GM23338 (cell line): ENCODE results near the gene ANKHD1. TPM values are rescaled to one million over a fixed set of nuclear protein-coding genes. Genes with fewer than 3 reads are reported as not detected.

ENCODE experiments used
- ATAC-seq: fragments of 200-7000 bp; cut with Tn5 transposase; 3 replicates; pipeline ENCODE4 v1.9.1; 2020
- DNase-seq: peaks from one replicate; pipeline ENCODE4 v3.0.0-alpha.2; 2015; ENCODE audit warnings: low spot score
- H2AFZ ChIP-seq: fragments of 200-600 bp; sonication (generic); 2 replicates; pipeline ENCODE4 v1.8.0; 2016; ENCODE audit warnings: antibody characterized with exemption, mild to moderate bottlenecking, moderate library complexity
- H3F3A ChIP-seq: fragments of 200-600 bp; sonication (generic); replicated peaks from 2 replicates; pipeline ENCODE4 v1.8.0; 2017; ENCODE audit warnings: antibody characterized with exemption, mixed run types, low read depth
- H3K27ac ChIP-seq: fragments of 200-600 bp; sonication (generic); 2 replicates; pipeline ENCODE4 v1.6.1; 2016; ENCODE audit warnings: low read depth
- H3K27me3 ChIP-seq: fragments of 200-600 bp; sonication (generic); 2 replicates; pipeline ENCODE4 v1.8.0; 2016; ENCODE audit warnings: mild to moderate bottlenecking, mixed run types, moderate library complexity; ENCODE audit not compliant: insufficient read depth
- H3K36me3 ChIP-seq: fragments of 200-600 bp; sonication (generic); 2 replicates; pipeline ENCODE4 v1.8.0; 2016; ENCODE audit warnings: mild to moderate bottlenecking; ENCODE audit not compliant: insufficient read depth
- H3K4me1 ChIP-seq: fragments of 200-600 bp; sonication (generic); 2 replicates; pipeline ENCODE4 v1.8.0; 2016; ENCODE audit warnings: mild to moderate bottlenecking, moderate library complexity; ENCODE audit not compliant: insufficient read depth
- H3K4me2 ChIP-seq: fragments of 200-600 bp; sonication (generic); 2 replicates; pipeline ENCODE4 v1.7.1; 2017; ENCODE audit warnings: mixed run types
- H3K4me3 ChIP-seq: fragments of 200-600 bp; sonication (generic); 2 replicates; pipeline ENCODE4 v1.6.1; 2016; ENCODE audit warnings: mixed run types
- H3K79me2 ChIP-seq: fragments of 200-600 bp; sonication (generic); replicated peaks from 2 replicates; pipeline ENCODE4 v1.8.0; 2017; ENCODE audit warnings: mild to moderate bottlenecking; ENCODE audit not compliant: insufficient read depth
- H3K9me2 ChIP-seq: fragments of 200-600 bp; sonication (generic); 2 replicates; pipeline ENCODE4 v1.8.0; 2017; ENCODE audit not compliant: insufficient read depth
- H4K20me1 ChIP-seq: fragments of 200-600 bp; sonication (generic); replicated peaks from 2 replicates; pipeline ENCODE4 v1.8.0; 2017; ENCODE audit warnings: mild to moderate bottlenecking; ENCODE audit not compliant: insufficient read depth
- H3K27ac Mint-ChIP-seq: 2 replicates; pipeline ENCODE4 v1.8.0; 2020; ENCODE audit warnings: inconsistent platforms, mild to moderate bottlenecking, moderate library complexity, mixed read lengths
- H3K27me3 Mint-ChIP-seq: 3 replicates; pipeline ENCODE4 v1.8.0; 2022; ENCODE audit warnings: low read depth, mild to moderate bottlenecking, moderate library complexity, mixed read lengths, inconsistent platforms; ENCODE audit not compliant: insufficient read depth, poor library complexity
- H3K36me3 Mint-ChIP-seq: 3 replicates; pipeline ENCODE4 v1.8.0; 2021; ENCODE audit warnings: low read depth, mild to moderate bottlenecking, inconsistent platforms, moderate library complexity, mixed read lengths
- H3K4me1 Mint-ChIP-seq: 3 replicates; pipeline ENCODE4 v1.8.0; 2020; ENCODE audit warnings: mild to moderate bottlenecking, inconsistent platforms, mixed read lengths
- H3K4me3 Mint-ChIP-seq: 3 replicates; pipeline ENCODE4 v1.8.0; 2021; ENCODE audit warnings: moderate library complexity, mild to moderate bottlenecking, inconsistent platforms, mixed read lengths
- H3K9me3 Mint-ChIP-seq: 3 replicates; pipeline ENCODE4 v1.8.0; 2020; ENCODE audit warnings: moderate library complexity, mild to moderate bottlenecking, inconsistent platforms, mixed read lengths
- CREB1 ChIP-seq: fragments of 250-450 bp; sonication (Bioruptor Pico); IDR thresholded peaks from 2 replicates; pipeline ENCODE4 v1.5.0; 2020; ENCODE audit warnings: low read depth, mild to moderate bottlenecking, moderate library complexity
- EZH2 ChIP-seq: fragments of 200-600 bp; sonication (generic); IDR thresholded peaks from one replicate; pipeline ENCODE4 v1.8.0; 2017; ENCODE audit warnings: antibody characterized with exemption, mild to moderate bottlenecking, low read depth; ENCODE audit not compliant: unreplicated experiment
- EZH2phosphoT487 ChIP-seq: fragments of 200-600 bp; sonication (generic); IDR thresholded peaks from one replicate; pipeline ENCODE4 v1.8.1; 2018; ENCODE audit warnings: antibody characterized with exemption; ENCODE audit not compliant: unreplicated experiment
- JUNB ChIP-seq: IDR thresholded peaks from one replicate; pipeline ENCODE4 v1.6.1; 2016; ENCODE audit warnings: antibody characterized with exemption; ENCODE audit not compliant: unreplicated experiment
- NANOG ChIP-seq: IDR thresholded peaks from 2 replicates; pipeline ENCODE4 v1.6.1; 2016; ENCODE audit warnings: antibody characterized with exemption, borderline replicate concordance
- POLR2AphosphoS5 ChIP-seq: IDR thresholded peaks from 2 replicates; pipeline ENCODE4 v1.6.1; 2016; ENCODE audit warnings: antibody characterized with exemption, low read depth
- STAT1 ChIP-seq: IDR thresholded peaks from one replicate; pipeline ENCODE4 v1.6.1; 2016; ENCODE audit warnings: antibody characterized with exemption; ENCODE audit not compliant: unreplicated experiment
- ZNF114 ChIP-seq: fragments of 250-450 bp; sonication (Bioruptor Pico); IDR thresholded peaks from 2 replicates; pipeline ENCODE4 v1.5.0; 2020; ENCODE audit warnings: mild to moderate bottlenecking, moderate library complexity
- ZNF331 ChIP-seq: fragments of 250-450 bp; sonication (Bioruptor Pico); IDR thresholded peaks from 2 replicates; pipeline ENCODE4 v1.5.0; 2020; ENCODE audit warnings: low read depth, mild to moderate bottlenecking, moderate library complexity
- polyA plus RNA-seq: library from polyadenylated mRNA; unstranded; fragments of >200 nt; fragmentation: Nextera tagmentation; extraction: Ambion mirVana; gene quantifications from 2 replicates; pipeline ENCODE4 v1.2.1, GENCODE V29; 2016
- total RNA-seq: library from RNA; depleted of rRNA; stranded (reverse); fragments of >200 nt; shearing (Covaris generic); gene quantifications from 2 replicates; pipeline ENCODE4 v1.2.3, GENCODE V29; 2014
- TF ChIP-seq, protein P1 (sequence below), 2 experiments: fragments of 200-600 bp in 1 of 2; sonication (generic) in 1 of 2; conservative IDR thresholded peaks; 2 replicates each; pipeline versions ENCODE4 v1.5.1 to v1.6.1; 2016 to 2017; ENCODE audit warnings: antibody characterized with exemption in 2 of 2, low read depth in 2 of 2, mild to moderate bottlenecking in 2 of 2, moderate library complexity in 1 of 2
- TF ChIP-seq, protein P2 (sequence below): fragments of 250-450 bp; sonication (Bioruptor Pico); IDR thresholded peaks from 2 replicates; pipeline ENCODE4 v1.5.0; 2020; ENCODE audit warnings: mild to moderate bottlenecking, moderate library complexity
- TF ChIP-seq, protein P3 (sequence below): IDR thresholded peaks from 2 replicates; pipeline ENCODE4 v1.6.1; 2016; ENCODE audit warnings: antibody characterized with exemption
- TF ChIP-seq, protein P4 (sequence below): IDR thresholded peaks from one replicate; pipeline ENCODE4 v1.6.1; 2018; ENCODE audit warnings: antibody characterized with exemption; ENCODE audit not compliant: unreplicated experiment

The ANKHD1 gene
- total and polyA plus RNA-seq, 2 experiments from 2014 or later, result 73.0 to 119 TPM

DNA sequence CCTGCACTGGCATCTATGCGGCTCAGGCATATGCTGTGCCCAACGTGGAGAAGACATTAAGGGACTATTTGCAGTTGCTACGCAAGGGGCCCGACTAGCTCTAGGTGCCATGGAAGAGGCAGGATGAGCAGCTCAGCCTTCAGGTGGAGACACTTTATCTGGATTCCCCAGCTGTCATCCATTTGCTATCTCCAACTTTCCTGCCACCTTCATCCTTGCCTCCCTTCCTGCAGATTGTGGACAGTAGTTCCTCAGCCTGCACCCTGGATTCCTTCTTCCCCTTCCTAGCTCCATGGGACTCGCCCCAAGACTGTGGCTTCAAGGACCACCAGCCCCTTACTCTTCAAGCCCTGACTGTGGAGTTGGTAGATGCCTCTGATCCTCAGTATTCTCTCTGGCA is 165.0 kb downstream of the ANKHD1 start:
- no peaks in the 10 kb centered on the region for H3F3A ChIP-seq
- ATAC-seq (no peak), DNase-seq (no peak)
- H3K79me2 ChIP-seq, result peaks cover 11% of the 10 kb centered on the region
- H3K36me3 ChIP-seq, result no peaks in the 10 kb centered on the region
- H2AFZ ChIP-seq, result no peak overlapping the region
- Mint-ChIP-seq H3K27me3 (peaks cover 16% of the 10 kb centered on the region), H3K27ac (no peak overlapping the region), H3K9me3 (no peaks in the 10 kb centered on the region; the same call in 2 of the 3 replicates), H3K4me3 (no peak overlapping the region), H3K4me1 (peaks cover 5% of the 10 kb centered on the region; the same call in 2 of the 3 replicates), H3K36me3 (peaks cover 26% of the 10 kb centered on the region)
- peaks cover 5% of the 10 kb centered on the region; the same call in 1 of the 2 replicates for H3K4me1 ChIP-seq
- TF ChIP-seq, protein P1, sequence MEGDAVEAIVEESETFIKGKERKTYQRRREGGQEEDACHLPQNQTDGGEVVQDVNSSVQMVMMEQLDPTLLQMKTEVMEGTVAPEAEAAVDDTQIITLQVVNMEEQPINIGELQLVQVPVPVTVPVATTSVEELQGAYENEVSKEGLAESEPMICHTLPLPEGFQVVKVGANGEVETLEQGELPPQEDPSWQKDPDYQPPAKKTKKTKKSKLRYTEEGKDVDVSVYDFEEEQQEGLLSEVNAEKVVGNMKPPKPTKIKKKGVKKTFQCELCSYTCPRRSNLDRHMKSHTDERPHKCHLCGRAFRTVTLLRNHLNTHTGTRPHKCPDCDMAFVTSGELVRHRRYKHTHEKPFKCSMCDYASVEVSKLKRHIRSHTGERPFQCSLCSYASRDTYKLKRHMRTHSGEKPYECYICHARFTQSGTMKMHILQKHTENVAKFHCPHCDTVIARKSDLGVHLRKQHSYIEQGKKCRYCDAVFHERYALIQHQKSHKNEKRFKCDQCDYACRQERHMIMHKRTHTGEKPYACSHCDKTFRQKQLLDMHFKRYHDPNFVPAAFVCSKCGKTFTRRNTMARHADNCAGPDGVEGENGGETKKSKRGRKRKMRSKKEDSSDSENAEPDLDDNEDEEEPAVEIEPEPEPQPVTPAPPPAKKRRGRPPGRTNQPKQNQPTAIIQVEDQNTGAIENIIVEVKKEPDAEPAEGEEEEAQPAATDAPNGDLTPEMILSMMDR (conservative IDR thresholded peaks at IDR 0.05; ENCODE audit: low read depth in 2 of 2), result no peak
- TF ChIP-seq, protein P2, sequence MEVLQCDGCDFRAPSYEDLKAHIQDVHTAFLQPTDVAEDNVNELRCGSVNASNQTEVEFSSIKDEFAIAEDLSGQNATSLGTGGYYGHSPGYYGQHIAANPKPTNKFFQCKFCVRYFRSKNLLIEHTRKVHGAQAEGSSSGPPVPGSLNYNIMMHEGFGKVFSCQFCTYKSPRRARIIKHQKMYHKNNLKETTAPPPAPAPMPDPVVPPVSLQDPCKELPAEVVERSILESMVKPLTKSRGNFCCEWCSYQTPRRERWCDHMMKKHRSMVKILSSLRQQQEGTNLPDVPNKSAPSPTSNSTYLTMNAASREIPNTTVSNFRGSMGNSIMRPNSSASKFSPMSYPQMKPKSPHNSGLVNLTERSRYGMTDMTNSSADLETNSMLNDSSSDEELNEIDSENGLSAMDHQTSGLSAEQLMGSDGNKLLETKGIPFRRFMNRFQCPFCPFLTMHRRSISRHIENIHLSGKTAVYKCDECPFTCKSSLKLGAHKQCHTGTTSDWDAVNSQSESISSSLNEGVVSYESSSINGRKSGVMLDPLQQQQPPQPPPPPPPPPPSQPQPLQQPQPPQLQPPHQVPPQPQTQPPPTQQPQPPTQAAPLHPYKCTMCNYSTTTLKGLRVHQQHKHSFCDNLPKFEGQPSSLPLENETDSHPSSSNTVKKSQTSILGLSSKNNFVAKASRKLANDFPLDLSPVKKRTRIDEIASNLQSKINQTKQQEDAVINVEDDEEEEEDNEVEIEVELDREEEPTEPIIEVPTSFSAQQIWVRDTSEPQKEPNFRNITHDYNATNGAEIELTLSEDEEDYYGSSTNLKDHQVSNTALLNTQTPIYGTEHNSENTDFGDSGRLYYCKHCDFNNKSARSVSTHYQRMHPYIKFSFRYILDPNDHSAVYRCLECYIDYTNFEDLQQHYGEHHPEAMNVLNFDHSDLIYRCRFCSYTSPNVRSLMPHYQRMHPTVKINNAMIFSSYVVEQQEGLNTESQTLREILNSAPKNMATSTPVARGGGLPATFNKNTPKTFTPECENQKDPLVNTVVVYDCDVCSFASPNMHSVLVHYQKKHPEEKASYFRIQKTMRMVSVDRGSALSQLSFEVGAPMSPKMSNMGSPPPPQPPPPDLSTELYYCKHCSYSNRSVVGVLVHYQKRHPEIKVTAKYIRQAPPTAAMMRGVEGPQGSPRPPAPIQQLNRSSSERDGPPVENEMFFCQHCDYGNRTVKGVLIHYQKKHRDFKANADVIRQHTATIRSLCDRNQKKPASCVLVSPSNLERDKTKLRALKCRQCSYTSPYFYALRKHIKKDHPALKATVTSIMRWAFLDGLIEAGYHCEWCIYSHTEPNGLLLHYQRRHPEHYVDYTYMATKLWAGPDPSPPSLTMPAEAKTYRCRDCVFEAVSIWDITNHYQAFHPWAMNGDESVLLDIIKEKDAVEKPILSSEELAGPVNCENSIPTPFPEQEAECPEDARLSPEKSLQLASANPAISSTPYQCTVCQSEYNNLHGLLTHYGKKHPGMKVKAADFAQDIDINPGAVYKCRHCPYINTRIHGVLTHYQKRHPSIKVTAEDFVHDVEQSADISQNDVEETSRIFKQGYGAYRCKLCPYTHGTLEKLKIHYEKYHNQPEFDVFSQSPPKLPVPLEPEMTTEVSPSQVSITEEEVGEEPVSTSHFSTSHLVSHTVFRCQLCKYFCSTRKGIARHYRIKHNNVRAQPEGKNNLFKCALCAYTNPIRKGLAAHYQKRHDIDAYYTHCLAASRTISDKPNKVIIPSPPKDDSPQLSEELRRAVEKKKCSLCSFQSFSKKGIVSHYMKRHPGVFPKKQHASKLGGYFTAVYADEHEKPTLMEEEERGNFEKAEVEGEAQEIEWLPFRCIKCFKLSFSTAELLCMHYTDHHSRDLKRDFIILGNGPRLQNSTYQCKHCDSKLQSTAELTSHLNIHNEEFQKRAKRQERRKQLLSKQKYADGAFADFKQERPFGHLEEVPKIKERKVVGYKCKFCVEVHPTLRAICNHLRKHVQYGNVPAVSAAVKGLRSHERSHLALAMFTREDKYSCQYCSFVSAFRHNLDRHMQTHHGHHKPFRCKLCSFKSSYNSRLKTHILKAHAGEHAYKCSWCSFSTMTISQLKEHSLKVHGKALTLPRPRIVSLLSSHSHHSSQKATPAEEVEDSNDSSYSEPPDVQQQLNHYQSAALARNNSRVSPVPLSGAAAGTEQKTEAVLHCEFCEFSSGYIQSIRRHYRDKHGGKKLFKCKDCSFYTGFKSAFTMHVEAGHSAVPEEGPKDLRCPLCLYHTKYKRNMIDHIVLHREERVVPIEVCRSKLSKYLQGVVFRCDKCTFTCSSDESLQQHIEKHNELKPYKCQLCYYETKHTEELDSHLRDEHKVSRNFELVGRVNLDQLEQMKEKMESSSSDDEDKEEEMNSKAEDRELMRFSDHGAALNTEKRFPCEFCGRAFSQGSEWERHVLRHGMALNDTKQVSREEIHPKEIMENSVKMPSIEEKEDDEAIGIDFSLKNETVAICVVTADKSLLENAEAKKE (CRISPR knock-in tag), result no peak
- TF ChIP-seq NANOG (no peak), ZNF331 (CRISPR knock-in tag) (no peak), POLR2AphosphoS5 (no peak), EZH2 (no peak), JUNB (no peak), STAT1 (no peak), ZNF114 (CRISPR knock-in tag) (no peak), CREB1 (no peak), EZH2phosphoT487 (no peak)
- TF ChIP-seq, protein P3, sequence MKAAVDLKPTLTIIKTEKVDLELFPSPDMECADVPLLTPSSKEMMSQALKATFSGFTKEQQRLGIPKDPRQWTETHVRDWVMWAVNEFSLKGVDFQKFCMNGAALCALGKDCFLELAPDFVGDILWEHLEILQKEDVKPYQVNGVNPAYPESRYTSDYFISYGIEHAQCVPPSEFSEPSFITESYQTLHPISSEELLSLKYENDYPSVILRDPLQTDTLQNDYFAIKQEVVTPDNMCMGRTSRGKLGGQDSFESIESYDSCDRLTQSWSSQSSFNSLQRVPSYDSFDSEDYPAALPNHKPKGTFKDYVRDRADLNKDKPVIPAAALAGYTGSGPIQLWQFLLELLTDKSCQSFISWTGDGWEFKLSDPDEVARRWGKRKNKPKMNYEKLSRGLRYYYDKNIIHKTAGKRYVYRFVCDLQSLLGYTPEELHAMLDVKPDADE, result no peak
- TF ChIP-seq, protein P4, sequence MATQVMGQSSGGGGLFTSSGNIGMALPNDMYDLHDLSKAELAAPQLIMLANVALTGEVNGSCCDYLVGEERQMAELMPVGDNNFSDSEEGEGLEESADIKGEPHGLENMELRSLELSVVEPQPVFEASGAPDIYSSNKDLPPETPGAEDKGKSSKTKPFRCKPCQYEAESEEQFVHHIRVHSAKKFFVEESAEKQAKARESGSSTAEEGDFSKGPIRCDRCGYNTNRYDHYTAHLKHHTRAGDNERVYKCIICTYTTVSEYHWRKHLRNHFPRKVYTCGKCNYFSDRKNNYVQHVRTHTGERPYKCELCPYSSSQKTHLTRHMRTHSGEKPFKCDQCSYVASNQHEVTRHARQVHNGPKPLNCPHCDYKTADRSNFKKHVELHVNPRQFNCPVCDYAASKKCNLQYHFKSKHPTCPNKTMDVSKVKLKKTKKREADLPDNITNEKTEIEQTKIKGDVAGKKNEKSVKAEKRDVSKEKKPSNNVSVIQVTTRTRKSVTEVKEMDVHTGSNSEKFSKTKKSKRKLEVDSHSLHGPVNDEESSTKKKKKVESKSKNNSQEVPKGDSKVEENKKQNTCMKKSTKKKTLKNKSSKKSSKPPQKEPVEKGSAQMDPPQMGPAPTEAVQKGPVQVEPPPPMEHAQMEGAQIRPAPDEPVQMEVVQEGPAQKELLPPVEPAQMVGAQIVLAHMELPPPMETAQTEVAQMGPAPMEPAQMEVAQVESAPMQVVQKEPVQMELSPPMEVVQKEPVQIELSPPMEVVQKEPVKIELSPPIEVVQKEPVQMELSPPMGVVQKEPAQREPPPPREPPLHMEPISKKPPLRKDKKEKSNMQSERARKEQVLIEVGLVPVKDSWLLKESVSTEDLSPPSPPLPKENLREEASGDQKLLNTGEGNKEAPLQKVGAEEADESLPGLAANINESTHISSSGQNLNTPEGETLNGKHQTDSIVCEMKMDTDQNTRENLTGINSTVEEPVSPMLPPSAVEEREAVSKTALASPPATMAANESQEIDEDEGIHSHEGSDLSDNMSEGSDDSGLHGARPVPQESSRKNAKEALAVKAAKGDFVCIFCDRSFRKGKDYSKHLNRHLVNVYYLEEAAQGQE, result no peak
- no peak overlapping the region for H3K4me3 ChIP-seq
- no peak overlapping the region for H3K27ac ChIP-seq
- H3K27me3 ChIP-seq, result no peaks in the 10 kb centered on the region
- peaks cover 8% of the 10 kb centered on the region; the same call in 1 of the 2 replicates for H4K20me1 ChIP-seq
- no peaks in the 10 kb centered on the region for H3K9me2 ChIP-seq
- no peak overlapping the region for H3K4me2 ChIP-seq
